Nephron progenitor cell (in vitro differentiated cells): ENCODE measurements around the gene GNRHR.
"Not testable (repeated sequence)": the region's sequence is repeated elsewhere in the genome, so short reads cannot be mapped to it uniquely, and the experiment has no call there.

ENCODE experiments used
- DNase-seq: peaks from one replicate; pipeline ENCODE4 v3.0.0; 2021
- H3K27ac Mint-ChIP-seq: 2 replicates; pipeline ENCODE4 v1.8.0; 2021; ENCODE audit warnings: mild to moderate bottlenecking, moderate library complexity, mixed read lengths
- H3K27me3 Mint-ChIP-seq: 2 replicates; pipeline ENCODE4 v1.8.0; 2021; ENCODE audit warnings: mild to moderate bottlenecking, low read depth, mixed read lengths; ENCODE audit not compliant: poor library complexity
- H3K36me3 Mint-ChIP-seq: 2 replicates; pipeline ENCODE4 v1.8.0; 2021; ENCODE audit warnings: low read depth, mixed read lengths
- H3K4me1 Mint-ChIP-seq: 2 replicates; pipeline ENCODE4 v1.8.0; 2021; ENCODE audit warnings: mixed read lengths
- H3K4me3 Mint-ChIP-seq: 2 replicates; pipeline ENCODE4 v1.8.0; 2021; ENCODE audit warnings: mild to moderate bottlenecking, moderate library complexity, mixed read lengths
- H3K9me3 Mint-ChIP-seq: 2 replicates; pipeline ENCODE4 v1.8.0; 2021; ENCODE audit warnings: mild to moderate bottlenecking, moderate library complexity, mixed read lengths
- CTCF ChIP-seq: fragments of 200-600 bp; sonication (generic); IDR thresholded peaks from 2 replicates; pipeline ENCODE4 v1.5.0; 2021; ENCODE audit warnings: antibody characterized with exemption

Gene GNRHR

DNA sequence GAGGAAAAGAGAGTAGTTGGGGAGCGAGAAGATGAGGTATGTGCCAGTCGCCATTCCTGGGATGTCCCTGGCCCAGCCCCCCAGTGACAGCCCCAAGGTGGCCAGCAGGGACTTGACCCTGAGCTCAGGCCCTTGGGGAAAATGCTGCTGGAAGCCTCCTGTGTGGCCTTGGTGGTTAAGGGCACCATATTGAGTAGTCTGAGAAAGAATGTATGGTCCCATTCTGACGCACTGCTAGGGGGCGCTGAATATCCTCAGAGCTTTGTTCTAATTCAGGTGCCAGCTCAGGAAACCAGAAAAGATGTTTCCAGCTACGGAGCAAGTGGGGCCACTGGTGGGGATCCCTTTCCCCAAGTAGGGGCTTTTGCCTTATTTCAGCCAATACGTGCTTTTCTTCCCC lies 39.2 kb downstream of the GNRHR start:
- peaks cover 4% of the 10 kb centered on the region for H3K27me3 Mint-ChIP-seq
- peaks cover 21% of the 10 kb centered on the region for H3K36me3 Mint-ChIP-seq
- TF ChIP-seq CTCF = no peak
- H3K4me3 Mint-ChIP-seq = no peak overlapping the region
- H3K4me1 Mint-ChIP-seq = peaks cover 36% of the 10 kb centered on the region
- no peak for DNase-seq
- no peaks in the 10 kb centered on the region for H3K9me3 Mint-ChIP-seq
- no peak overlapping the region for H3K27ac Mint-ChIP-seq

DNA sequence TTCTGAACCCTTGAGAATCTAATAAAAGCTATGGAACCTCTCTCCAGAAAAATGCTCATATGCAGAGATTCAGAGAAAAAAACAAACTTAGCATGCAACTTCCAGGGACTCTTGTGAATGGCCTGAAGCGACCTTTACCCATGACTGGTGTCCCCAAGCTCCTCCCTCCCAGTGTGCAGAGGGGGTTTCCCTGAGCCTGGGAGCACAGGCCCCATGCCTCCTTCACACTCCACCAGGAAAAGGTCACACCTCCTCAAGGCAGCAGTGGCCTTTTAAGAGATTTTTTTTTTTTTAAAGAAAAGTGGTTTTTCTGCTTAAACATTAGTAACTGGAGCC lies 40.0 kb downstream of the GNRHR start:
- Mint-ChIP-seq H3K27ac (peak overlapping the region; percentile 48), H3K27me3 (peaks cover 4% of the 10 kb centered on the region), H3K4me1 (peaks cover 36% of the 10 kb centered on the region), H3K36me3 (peaks cover 29% of the 10 kb centered on the region), H3K4me3 (no peak overlapping the region), H3K9me3 (no peaks in the 10 kb centered on the region)
- TF ChIP-seq CTCF = no peak
- DNase-seq = no peak

DNA sequence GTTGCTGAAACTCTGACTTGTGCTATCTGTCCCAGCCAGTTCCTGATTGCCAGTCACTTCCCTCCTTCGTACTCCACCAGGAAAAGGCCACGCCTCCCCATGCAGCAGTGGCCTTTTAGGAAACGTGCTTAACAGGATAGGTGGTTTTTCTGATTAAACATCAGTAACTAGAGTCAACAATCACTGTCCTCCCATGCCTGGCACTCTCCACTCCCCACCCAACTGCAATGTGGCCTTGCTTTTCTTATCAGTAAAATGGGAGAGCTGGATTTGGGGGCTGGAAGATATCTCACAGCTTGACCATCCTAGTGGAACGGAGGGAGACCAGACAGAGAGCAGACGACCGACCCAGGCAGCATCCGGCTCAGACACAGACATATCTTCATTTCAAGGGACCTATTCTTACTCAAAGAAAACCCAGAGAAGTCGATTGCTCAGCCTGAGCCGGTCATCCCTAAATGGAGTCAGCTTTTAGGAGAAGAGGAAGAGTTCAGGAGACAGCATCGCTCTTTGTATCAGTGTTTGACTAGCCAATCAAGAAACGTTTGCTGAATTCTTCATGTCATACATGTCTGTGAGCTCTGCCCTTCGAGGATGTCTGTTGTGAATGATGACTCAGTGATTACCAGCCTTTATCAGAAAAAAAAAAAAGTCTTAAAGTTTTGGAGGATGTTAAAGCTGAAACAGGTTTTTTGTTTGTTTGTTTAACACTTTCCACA lies 40.5 kb downstream of the GNRHR start:
- peaks cover 31% of the 10 kb centered on the region for H3K36me3 Mint-ChIP-seq
- peaks cover 4% of the 10 kb centered on the region for H3K27me3 Mint-ChIP-seq
- H3K27ac Mint-ChIP-seq = peak overlapping the region; percentile 92
- peaks cover under 1% of the 10 kb centered on the region for H3K9me3 Mint-ChIP-seq
- DNase-seq = no peak
- no peak overlapping the region for H3K4me3 Mint-ChIP-seq
- no peak for TF ChIP-seq CTCF
- peaks cover 36% of the 10 kb centered on the region for H3K4me1 Mint-ChIP-seq

- Mint-ChIP-seq H3K4me3 (no peak overlapping the region), H3K4me1 (peaks cover 36% of the 10 kb centered on the region), H3K27me3 (peaks cover 4% of the 10 kb centered on the region), H3K9me3 (peaks cover 9% of the 10 kb centered on the region), H3K27ac (peak overlapping the region; percentile 92), H3K36me3 (peaks cover 39% of the 10 kb centered on the region)
- no peak for TF ChIP-seq CTCF
- DNase-seq = no peak
Measured at GRCh38 chr4:67712650-67713528, 41.3 kb downstream of the GNRHR start.

GRCh38 chr4:67712000-67712625 lies 42.1 kb downstream of the GNRHR start:
- no peak for TF ChIP-seq CTCF
- Mint-ChIP-seq H3K27me3 (peaks cover 4% of the 10 kb centered on the region), H3K4me1 (peaks cover 36% of the 10 kb centered on the region), H3K36me3 (peaks cover 46% of the 10 kb centered on the region), H3K4me3 (no peak overlapping the region), H3K9me3 (peaks cover 15% of the 10 kb centered on the region), H3K27ac (no peak overlapping the region)
- DNase-seq = no peak

DNA sequence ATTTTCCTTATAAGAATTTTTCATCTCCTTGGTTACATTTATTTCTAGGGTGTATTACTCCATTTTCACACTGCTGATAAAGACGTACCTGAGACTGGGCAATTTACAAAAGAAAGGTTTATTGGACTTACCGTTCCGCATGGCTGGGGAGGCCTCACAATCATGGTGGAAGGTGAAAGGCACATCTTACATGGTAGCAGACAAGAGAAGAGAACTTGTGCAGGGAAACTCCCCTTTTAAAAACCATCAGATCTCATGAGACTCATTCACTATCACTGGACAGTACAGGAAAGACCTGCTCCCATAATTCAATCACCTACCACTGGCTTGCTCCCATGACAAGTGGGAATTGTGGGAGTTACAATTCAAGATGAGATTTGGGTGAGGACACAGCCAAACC lies 47.5 kb downstream of the GNRHR start:
- not testable (repeated sequence) for DNase-seq, H3K4me3 Mint-ChIP-seq, H3K27ac Mint-ChIP-seq, H3K27me3 Mint-ChIP-seq
- Mint-ChIP-seq H3K36me3 (peaks cover 62% of the 10 kb centered on the region), H3K4me1 (peaks cover 13% of the 10 kb centered on the region), H3K9me3 (peaks cover 41% of the 10 kb centered on the region)
